ENCODE measurements around the gene LAMB1.
"Not testable (repeated sequence)": the region's sequence is repeated elsewhere in the genome, so short reads cannot be mapped to it uniquely, and the experiment has no call there.

LAMB1 gene

GRCh38 chr7:108002726-108003598 lies at the start of gene LAMB1:
Gene LAMB1, minus strand, starts transcription at chr7:108003161. Its CDS starts 276 bp downstream, at chr7:108002885.
- no peak for FAIRE-seq

GRCh38 chr7:108051454-108051853 lies 48.5 kb upstream of the LAMB1 start:
- FAIRE-seq = no peak

- FAIRE-seq = no peak
Measured at GRCh38 chr7:108049962-108050361, 47.0 kb upstream of the LAMB1 start.

- FAIRE-seq = no peak
Measured at GRCh38 chr7:108048422-108048821, 45.5 kb upstream of the LAMB1 start.

GRCh38 chr7:108046952-108047506 lies 44.1 kb upstream of the LAMB1 start:
- no peak for FAIRE-seq

- FAIRE-seq = no peak
Measured at GRCh38 chr7:108045669-108046068, 42.7 kb upstream of the LAMB1 start.

- no peak for FAIRE-seq
Measured at GRCh38 chr7:108045154-108045553, 42.2 kb upstream of the LAMB1 start.

GRCh38 chr7:108044345-108044744 lies 41.4 kb upstream of the LAMB1 start:
- no peak for FAIRE-seq

- FAIRE-seq = no peak
Measured at GRCh38 chr7:108038986-108039385, 36.0 kb upstream of the LAMB1 start.

- FAIRE-seq = no peak
Measured at GRCh38 chr7:108037741-108038140, 34.8 kb upstream of the LAMB1 start.

GRCh38 chr7:108037140-108037539 lies 34.2 kb upstream of the LAMB1 start:
- no peak for FAIRE-seq

GRCh38 chr7:108034586-108034985 lies 31.6 kb upstream of the LAMB1 start:
- no peak for FAIRE-seq

- no peak for FAIRE-seq
Measured at GRCh38 chr7:108033776-108034497, 31.0 kb upstream of the LAMB1 start.

GRCh38 chr7:108033309-108033708 lies 30.3 kb upstream of the LAMB1 start:
- not testable (repeated sequence) for FAIRE-seq

GRCh38 chr7:108030516-108030915 lies 27.6 kb upstream of the LAMB1 start:
- no peak for FAIRE-seq

- FAIRE-seq = no peak
Measured at GRCh38 chr7:108029034-108029433, 26.1 kb upstream of the LAMB1 start.

GRCh38 chr7:108028111-108028510 lies 25.1 kb upstream of the LAMB1 start:
- no peak for FAIRE-seq

GRCh38 chr7:108027239-108027638 lies 24.3 kb upstream of the LAMB1 start:
- peak; percentile 16 for FAIRE-seq

GRCh38 chr7:108026647-108027046 lies 23.7 kb upstream of the LAMB1 start:
- FAIRE-seq = no peak

- FAIRE-seq = no peak
Measured at GRCh38 chr7:108026116-108026515, 23.2 kb upstream of the LAMB1 start.

- FAIRE-seq = no peak
Measured at GRCh38 chr7:108024538-108024937, 21.6 kb upstream of the LAMB1 start.

- FAIRE-seq = no peak
Measured at GRCh38 chr7:108020585-108020984, 17.6 kb upstream of the LAMB1 start.

- FAIRE-seq = no peak
Measured at GRCh38 chr7:108018668-108019067, 15.7 kb upstream of the LAMB1 start.

- no peak for FAIRE-seq
Measured at GRCh38 chr7:108017776-108018151, 14.8 kb upstream of the LAMB1 start.

All from A204.1 (cell line).